Stimulated activated CD8-positive, alpha-beta memory T cell treated with anti-CD3 and anti-CD28 coated beads, Interleukin-2, amount 100 ng/mL, for 48 hours (primary cell): Measurements from ENCODE around the gene CLDND1.

Experiments
- DNase-seq, 2 donors: peaks; one replicate each; pipeline ENCODE4 v3.0.0-alpha.2; 2020; ENCODE audit warnings: low read depth in 2 of 2

The CLDND1 gene

GRCh38 chr3:98551754-98552153 is 29.1 kb upstream of the CLDND1 start:
- no peak for DNase-seq

GRCh38 chr3:98551236-98551635 is 28.5 kb upstream of the CLDND1 start:
- DNase-seq, result no peak

GRCh38 chr3:98550833-98551232 is 28.1 kb upstream of the CLDND1 start:
- no peak for DNase-seq

DNA sequence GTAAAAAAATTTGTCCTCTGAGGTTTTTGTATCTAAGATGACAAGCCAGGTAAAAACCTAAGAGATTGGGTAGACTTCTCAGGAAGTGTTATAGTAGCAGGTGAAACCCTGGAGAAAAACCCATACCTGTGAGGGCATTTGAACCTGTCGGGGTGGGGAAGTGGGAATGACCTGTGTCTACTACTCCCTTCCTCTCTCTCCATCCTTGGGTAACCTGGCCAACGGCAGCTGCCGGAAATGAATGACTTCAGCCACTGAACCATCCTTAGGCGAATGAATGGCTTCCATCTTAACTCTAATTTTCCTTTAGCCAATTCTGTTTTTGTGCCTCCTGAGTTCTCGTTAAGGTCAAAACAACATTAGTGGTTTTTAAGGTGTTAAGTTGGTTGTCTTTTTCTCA is 25.8 kb upstream of the CLDND1 start:
- DNase-seq, result no peak

GRCh38 chr3:98545940-98546339 is 23.2 kb upstream of the CLDND1 start:
- DNase-seq, result no peak

DNA sequence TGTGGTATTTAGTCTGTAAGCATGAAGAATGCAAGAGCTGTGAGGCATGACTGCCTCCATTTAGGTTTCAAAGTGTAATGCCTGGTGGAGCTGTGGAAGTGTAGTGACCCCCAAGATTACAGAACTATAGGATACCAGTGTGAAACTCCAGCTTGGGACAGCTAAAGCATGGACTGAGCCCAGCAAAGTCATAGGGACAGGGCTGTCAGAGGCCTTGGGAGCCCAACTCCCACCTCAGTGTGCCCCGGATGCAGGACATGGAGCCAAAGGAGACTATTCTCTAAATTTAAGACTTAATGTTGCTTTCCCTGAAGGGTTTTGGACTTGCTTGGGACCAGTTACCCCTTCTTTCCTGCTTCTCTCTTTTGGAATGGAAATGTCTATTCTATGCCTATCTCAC is 19.9 kb upstream of the CLDND1 start:
- no peak for DNase-seq

DNA sequence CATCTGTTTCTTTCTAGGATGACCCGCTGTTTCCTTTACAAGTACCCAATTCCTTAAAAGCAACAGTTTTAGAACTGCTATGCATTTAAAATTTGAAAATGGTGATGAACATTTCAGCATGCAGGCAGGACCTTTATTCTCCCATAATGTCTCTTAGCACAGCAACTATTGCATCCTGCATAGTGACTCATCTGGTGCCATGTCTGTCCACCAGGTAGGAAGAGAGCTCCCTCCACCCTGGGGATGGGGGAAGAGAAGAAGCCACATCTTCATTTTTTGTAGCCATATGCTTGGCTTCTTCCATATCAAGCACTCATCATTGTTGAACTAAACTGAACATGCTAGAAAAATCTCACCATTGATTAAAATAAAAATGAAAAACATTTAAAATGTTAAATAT is 19.0 kb upstream of the CLDND1 start:
- no peak for DNase-seq

DNA sequence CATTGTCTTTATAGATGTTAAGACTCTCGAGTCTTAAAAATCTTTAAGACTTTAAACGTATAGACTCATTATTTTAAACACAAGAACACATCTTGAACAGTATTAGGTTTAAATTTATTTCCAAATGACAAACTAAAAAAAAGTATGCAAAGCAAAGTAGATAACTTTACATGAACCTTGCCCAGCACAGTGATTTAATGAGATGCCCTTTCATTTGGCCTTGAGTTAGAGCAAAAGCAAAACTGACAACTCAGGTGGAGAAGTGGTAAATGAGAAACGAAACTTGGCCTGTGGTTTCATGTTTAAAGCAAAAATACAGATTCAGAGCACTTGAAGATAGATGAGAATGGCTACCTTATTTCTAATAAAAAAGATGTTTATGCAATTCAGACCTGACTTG is 17.6 kb upstream of the CLDND1 start:
- no peak for DNase-seq

DNA sequence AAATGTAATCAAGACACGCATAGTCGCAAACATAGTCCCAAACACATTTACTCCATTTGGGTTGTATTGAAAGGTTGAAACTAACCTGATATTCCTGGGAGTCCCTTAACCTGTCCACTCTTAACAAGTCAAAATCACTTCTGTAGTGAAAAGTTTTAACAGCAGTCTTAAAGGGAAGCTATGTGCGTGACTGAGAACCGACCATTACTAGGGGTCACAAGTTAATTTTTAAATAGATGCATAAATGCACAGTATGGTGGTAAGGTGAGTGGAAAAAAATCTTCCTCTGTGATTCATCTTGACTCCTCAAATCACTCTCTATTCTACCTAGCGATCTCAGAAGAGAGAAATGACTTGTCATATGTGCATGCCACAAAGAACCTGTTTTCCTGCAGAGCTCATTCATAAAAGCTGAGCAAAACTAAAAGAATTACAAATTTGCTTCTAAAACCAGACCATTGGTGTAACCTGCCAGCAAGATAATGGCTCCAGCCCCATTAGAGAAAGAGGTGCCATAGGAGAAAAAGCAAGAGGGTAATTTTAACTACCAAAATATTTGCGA is 13.8 kb upstream of the CLDND1 start:
- no peak for DNase-seq

DNA sequence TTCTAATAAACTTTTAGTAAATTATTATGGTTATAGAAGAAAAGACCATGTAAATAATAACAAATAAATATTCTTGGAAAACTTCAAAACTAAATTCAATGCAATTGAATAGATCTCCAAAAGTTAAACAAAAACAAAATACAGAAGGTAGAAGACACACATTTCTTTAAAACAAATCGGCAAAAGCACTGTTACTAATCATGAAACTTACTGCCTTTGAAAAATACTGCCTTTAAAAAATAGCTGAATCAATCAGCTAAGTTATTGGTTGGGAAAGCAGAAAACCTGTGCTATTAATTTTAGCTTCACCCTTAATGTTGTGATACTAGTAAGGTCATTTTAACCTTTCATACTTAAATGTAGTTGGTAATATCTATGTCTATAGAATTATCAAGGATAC is 12.0 kb upstream of the CLDND1 start:
- no peak for DNase-seq

- no peak for DNase-seq
Measured at GRCh38 chr3:98534168-98534567, 11.5 kb upstream of the CLDND1 start.

DNA sequence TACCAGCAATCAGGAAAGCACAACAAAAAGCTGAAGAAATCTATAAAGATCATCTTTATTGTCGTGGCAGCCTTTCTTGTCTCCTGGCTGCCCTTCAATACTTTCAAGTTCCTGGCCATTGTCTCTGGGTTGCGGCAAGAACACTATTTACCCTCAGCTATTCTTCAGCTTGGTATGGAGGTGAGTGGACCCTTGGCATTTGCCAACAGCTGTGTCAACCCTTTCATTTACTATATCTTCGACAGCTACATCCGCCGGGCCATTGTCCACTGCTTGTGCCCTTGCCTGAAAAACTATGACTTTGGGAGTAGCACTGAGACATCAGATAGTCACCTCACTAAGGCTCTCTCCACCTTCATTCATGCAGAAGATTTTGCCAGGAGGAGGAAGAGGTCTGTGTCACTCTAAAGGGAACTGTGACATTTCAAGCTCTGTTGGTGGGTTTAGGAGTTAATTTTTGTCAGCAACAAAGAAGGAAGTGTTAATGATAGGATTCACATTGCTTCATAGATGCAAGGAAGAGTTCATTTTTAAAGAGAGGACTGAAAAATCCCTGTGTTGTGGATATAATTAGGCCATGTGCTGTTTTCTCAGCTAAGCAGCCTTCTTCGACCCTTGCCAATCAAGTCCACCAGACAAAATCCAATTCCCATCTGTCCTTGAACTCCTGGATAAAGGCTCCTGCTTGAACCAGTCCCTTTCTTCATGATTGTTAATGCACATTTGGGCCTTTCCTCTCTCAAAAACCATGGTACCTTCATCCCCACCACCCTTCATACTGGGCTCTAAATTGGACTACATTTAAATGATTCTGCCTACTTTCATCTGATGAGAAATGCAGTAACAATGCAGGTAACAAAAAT is 10.2 kb upstream of the CLDND1 start:
- DNase-seq, result no peak

DNA sequence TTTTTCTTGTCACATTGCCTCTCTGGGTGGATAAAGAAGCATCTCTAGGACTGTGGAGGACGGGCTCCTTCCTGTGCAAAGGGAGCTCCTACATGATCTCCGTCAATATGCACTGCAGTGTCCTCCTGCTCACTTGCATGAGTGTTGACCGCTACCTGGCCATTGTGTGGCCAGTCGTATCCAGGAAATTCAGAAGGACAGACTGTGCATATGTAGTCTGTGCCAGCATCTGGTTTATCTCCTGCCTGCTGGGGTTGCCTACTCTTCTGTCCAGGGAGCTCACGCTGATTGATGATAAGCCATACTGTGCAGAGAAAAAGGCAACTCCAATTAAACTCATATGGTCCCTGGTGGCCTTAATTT is 9.6 kb upstream of the CLDND1 start:
- DNase-seq, result no peak

- DNase-seq, result no peak
Measured at GRCh38 chr3:98531622-98532274, 9.0 kb upstream of the CLDND1 start, which contains the start of gene GPR15. GPR15 (plus strand) TSS chr3:98531978; CDS start chr3:98532034, 56 bp downstream.

DNA sequence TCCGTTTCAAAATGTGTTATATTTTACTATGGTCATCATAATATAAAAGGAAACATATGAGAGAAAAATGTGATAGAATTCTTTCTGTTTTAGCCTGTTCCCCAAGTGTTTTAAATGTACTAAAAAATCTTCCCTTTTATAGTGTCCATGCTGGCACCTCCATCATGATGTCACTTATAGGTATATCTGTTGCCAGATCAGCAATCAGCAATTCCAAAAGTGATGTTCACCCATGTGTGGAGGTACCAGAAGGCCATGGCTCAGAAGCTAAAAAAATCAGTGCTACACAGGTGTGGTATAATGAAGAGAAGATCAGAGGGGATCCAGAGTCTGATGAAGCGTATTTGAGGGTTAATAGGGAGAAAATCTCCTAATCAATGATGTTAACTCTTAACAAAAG is 8.0 kb upstream of the CLDND1 start:
- DNase-seq, result no peak

DNA sequence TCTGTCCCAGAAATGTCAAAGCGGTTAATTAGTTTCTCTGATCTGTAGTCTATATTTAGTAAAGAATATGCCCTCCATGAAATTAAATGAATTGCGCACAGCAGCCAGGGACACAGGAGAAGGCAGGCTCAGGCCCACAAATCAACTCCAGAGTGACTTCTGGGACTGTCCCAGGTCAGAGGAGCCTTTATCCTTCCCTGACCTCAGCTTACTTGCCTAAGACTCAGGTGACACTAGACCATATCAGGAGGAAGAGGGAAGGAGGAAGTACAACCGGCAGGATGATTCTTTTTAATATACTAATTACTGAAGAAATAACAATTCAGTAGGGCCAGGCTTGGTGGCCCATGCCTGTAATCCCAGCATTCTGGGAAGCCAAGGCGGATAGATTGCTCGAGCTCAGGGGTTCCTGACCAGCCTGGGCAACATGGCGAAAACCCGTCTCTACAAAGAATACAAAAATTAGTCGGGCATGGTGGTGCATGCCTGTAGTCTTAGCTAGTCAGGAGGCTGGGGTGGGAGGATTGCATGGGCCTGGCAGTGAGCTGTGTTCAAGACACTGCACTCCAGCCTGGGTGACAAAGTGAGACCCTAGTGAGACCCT is 7.3 kb upstream of the CLDND1 start:
- DNase-seq, result no peak

- no peak for DNase-seq
Measured at GRCh38 chr3:98528474-98529346, 6.0 kb upstream of the CLDND1 start.

DNA sequence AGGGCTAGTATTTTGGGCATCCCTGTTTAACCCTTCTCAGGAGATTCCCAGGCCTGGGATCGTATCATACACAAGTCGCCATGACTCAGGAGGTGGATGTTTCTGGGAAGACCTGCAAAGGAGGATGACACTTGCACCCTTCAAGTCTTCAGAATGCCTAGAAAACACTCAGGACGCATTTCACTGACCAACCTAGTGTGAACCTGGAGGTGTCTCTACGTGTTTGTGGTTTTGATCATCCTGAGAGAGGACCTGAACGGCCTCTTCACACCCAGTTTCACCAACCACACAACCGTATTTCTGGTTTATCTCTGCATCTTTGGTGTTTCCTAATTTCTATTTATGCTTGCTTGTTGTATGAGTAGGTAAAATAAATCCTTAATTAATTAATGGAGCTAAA is 2.8 kb upstream of the CLDND1 start:
- no peak for DNase-seq

DNA sequence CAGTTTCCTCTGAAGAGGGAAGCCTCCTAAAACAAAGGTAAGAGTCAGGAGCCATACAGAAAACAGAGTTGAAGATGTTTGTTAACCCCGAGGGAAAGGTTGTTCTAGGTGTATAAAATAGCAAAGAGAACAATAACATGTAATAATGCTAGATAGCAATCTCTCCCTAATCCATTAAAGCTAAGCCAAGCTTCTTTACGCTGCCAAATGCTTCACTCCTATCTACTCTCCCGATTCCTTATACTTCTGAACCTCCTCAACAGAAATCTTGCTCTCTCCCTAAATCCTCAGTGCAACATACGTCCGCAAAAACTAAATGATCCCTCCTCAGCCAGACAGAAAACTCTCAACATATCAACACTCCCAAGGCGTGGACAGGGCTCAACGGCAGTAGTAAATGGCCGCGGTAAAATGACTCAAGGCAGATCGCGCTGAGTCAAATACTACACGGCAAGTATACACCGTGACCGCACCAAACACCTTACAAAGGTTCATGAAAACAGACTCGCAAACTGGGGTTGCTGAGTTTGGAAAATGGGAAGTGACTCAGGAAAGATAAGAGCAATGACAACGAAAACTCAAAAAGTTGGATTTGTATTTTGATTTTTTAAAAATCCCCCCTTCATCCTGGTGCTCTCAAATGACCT is 682 bp downstream of the CLDND1 start:
- peak; percentile 23 to 33 for DNase-seq

- no peak for DNase-seq
Measured at GRCh38 chr3:98519351-98519750, 3.4 kb downstream of the CLDND1 start.

GRCh38 chr3:98518816-98519215 is 3.9 kb downstream of the CLDND1 start:
- DNase-seq, result no peak
